Left renal pelvis (tissue), 4 donors: ENCODE data around the gene CTDP1. TPM values are rescaled to one million over a fixed set of nuclear protein-coding genes. Genes with fewer than 3 reads are reported as not detected.
"Not testable (repeated sequence)": the region's sequence is repeated elsewhere in the genome, so short reads cannot be mapped to it uniquely, and the experiment has no call there.

ENCODE experiments used
- DNase-seq, 4 donors: peaks; one replicate each; pipeline ENCODE4 v3.0.0-alpha.2; 2013; ENCODE audit warnings: low read depth in 4 of 4, low spot score in 3 of 4
- polyA plus RNA-seq, 4 donors: library from polyadenylated mRNA; unstranded; fragments of 120-200 nt; gene quantifications; one replicate each; pipeline ENCODE4 v1.2.1, GENCODE V29; 2013; ENCODE audit not compliant: insufficient read length in 4 of 4

The CTDP1 gene
- polyA plus RNA-seq, 4 donors, result 9.5 to 15.3 (median 11.7) TPM

DNA sequence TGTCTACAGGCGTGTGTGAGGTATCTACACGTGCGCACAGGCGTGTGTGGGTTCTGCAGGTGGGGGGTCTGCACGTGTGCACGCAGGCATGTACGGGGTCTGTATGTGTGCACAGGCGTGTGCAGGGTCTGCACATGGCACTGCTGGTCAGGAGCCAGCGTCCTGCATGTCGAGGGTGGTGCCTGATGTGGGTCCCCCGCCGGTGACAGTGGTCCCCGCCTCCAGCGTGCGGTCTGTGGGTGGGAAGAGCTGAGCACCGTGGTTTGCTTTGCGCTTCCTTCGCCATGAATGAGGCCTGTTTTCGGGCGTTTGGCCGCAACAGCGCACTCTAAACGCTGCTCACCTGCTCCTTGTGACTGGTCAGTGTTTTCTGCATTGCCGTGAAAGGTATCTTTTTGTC lies 57.2 kb downstream of the CTDP1 start:
- no peak for DNase-seq

DNA sequence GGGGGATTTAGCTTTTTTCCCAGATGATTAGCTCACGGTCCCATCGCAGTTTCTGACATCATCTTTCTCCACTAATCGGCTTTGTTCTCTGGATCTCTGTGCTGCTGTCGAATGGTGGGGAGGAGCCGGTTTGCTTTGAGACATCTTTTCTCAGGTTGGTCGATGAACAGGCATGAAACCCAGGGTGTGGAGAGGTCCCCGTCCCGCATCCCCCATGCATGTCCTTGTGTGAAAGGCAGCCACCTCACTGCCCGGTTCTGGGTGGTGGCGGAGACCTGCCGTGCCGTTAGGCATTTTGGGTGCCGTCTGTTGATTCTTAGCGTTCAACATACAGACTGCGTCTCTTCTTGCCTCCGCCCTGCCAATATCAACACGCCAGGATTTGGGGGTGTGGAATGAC lies 57.8 kb downstream of the CTDP1 start:
- DNase-seq, result no peak

DNA sequence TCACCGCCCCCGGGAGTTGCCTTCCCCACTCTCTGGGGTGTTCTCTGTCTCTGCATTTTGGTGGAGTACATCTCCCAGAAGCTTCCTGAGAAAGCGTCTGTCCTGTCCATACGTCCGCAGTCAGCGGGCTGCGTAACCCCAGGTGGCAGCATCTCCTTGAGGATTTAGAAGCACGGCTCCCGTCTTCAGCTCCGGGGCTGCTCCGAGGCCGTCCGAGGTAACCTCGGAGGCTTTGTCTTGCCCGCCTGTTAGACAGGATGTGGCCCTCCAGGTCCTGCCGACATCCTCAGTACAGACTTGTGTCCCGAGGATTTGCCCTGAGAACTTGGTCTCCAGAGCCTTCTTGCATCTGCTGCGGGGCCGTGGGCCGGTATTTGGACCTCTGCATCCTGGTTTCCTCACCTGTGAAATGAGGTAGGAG lies 58.4 kb downstream of the CTDP1 start:
- no peak for DNase-seq

DNA sequence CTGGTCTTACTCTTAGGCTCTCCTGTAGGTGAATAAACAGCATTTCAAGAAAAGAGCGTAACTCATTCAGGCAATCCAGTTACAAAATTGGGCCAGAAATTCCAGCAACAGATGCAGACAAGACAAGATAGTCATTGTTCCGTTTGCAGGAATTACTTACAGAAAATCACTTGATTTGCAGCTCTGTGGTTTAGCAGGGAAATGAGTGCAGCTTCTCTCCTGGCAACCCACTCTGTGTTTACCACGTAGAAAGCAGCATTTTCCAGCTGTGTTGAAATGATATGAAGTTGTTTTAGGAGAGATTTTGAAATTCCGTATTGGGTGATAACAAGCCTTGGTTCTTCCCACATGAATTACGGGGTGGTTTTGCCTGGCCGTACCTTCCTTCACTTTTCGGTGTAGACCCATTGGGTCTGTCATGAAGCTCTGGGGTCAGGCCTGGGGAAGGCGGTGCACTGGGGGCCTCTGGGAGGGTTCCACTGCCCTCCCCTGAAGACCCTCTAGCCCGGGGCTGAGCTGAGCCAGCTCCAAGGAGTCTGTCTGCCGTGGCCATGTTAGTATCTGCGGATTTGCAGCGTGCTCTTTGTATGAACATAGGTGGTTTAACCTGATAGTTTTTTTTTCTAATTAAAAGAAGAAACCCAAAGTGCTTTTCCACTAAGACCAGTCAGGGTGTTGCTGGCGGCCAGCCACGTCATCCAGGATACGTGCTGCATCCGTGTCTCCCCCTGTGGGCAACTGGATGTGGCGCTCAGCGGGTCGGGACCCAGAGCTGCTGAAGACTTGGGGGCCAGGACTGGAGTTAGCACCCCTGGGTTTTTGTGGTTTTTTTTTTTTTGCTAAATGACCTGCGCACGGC lies 59.2 kb downstream of the CTDP1 start:
- DNase-seq, result no peak

DNA sequence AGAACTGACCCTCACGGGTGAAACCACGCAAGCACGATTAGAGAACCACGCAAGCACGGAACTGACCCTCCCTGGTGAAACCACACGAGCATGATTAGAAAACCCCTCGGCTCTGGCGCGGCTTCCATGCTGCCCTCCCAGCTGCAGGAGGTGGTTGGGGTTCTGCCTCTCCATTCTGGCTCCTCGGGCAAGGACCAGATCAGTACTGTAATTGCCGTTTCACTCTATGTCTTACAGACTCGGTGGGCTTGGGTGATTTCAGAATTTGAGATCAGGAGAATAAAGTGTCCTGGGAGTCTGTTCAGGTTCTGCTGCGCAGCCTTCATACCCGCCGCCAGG lies 59.8 kb downstream of the CTDP1 start:
- DNase-seq, result no peak

DNA sequence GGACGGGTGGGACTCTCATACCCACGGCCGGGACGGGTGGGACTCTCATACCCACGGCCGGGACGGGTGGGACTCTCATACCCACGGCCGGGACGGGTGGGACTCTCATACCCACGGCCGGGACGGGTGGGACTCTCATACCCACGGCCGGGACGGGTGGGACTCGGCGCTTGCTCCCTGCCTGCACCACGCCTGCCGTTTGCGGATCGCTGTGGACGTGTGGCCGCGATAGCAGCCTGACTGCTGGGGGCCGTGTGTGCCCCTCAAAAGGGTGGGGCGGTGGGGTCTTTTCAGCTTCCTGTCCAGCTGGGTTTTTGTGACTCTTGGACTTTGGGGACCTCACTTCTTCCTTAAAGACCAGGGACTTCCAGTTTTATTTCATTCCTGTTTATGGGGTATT lies 60.4 kb downstream of the CTDP1 start:
- DNase-seq, result not testable (repeated sequence)

DNA sequence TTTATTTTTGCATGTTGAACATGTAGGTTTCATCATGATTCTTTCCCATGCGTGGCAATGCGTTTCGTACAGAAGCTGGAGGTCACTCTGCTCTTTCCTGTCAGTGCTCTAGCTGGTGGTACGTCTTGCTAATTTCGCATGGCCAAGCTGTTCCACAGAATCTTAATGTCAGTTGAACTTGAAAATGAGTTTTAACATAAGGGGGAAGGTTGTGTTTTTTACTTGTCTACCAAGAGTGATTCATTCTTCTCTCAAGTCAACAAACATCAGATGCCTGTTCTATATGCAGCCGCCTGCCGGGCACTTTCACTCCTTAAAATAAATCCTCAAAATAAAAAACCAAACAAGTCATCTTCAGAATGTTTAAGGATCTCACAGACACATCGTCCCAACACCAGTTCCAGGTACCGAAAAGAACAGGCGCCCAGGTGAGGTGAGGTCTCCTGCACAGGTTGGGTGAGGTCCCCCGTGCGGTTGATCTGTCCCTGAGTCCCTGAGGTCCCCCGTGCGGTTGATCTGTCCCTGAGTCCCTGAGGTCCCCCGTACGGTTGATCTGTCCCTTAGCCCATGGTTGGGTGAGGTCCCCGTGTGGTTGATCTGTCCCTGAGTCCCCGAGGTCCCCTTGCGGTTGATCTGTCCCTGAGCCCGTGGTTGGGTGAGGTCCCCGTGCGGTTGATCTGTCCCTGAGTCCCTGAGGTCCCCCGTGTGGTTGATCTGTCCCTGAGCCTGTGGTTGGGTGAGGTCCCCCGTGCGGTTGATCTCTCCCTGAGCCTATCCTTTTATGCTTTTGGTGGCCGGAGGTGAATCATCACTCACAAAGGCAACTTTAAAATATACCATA lies 61.1 kb downstream of the CTDP1 start:
- no peak for DNase-seq

DNA sequence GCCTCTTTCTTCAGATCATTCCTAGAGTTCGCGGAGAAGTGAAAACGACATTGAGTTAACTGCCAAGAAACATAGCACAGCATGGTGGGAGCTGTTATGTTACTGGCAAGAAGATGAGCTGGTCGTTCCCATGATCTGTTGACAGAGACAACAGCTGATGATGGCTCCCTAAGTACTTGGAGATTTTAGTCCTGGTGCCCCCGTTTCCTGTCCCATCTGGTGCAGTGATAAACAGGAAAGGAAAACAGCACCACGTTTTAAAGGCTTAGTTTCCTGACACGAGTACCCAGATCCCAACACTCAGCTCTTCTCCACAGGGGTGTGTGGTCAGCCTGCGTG lies 61.7 kb downstream of the CTDP1 start:
- DNase-seq, result no peak

DNA sequence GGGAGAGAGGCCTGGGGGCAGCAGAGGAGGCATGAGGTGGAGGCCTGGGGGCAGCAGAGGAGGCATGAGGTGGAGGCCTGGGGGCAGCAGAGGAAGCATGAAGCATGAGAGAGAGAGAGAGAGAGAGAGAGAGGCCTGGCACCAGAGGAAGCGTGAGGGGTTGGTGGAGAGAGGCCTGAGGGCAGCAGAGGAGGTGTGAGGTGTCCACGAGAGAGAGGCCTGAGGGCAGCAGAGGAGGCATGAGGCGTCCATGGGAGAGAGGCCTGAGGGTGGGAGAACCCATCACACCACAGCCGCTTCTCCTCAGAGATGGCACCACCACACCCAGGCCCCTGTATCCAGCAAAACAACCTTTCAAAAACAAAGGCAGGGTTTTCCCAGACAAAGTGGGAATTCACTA lies 62.5 kb downstream of the CTDP1 start:
- no peak for DNase-seq

DNA sequence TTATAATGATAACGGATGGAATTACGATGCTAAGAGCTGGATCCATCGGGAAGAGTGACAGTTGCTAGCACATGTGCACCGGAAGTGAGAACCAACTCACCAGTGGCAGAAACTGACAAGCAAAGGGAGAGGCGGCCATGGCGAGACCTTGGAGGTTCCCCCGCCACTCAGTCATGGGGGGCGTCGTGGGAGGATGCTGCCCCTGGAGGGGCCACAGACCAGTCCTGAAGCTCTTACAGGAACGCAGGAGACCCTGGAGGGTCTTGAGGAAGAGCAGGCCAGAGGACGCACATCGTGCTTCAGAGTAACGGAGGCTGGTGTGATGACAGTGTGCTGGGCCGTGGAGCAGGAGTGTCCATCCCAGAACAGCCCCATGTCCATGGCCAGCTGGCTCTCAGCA lies 65.0 kb downstream of the CTDP1 start:
- no peak for DNase-seq

DNA sequence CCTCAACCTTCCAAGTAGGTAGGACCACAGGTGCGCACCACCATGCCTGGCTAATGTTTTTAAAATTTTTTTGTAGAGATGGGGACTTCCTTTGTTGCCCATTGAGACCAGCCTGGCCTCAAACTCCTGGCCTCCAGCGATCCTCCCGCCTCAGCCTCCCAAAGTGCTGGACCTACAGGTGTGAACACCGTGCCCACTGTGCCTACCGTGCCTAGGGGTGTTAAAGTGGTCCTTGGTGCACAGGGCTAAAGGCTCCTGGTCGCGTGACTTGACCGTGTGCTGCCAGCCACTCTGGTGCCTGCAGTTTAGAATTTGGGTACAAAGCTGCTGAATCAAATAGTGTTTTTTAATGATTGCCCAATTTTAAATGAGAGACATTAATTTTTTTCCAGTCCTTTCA lies 67.1 kb downstream of the CTDP1 start:
- DNase-seq, result no peak

DNA sequence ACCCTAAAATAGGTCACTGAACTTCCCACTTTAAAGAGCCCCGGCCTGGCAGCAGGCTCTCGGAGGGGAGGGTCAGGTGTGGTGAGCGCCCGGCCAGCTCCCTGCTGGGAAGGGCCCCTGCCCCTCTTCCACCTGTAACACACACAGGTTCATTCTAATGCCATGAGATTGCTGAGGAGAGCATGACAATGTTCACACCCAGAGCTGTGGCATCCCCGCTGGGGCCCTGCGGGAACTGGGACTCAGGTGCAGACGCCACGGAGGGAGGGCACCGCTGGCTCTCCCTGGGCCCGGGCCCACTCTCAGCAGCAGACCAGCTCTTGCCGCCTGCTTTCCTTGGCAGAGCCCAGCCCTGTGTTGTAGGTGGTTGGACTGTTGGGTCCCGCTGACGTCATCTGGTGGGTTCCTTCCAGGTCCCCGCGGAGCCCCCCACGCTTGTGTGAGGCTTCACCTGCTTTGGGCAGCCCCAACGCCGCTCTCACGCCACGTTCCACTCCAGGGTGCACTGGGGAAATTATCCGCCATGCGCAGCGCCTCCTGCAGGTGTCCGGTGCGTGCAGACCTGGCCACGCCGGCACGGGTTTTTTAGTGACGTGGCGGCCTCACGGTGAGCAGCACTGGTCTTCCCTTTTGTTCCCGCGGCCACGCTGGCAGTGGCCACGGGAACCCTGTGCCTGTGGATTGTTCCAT lies 67.7 kb downstream of the CTDP1 start:
- DNase-seq, result no peak

DNA sequence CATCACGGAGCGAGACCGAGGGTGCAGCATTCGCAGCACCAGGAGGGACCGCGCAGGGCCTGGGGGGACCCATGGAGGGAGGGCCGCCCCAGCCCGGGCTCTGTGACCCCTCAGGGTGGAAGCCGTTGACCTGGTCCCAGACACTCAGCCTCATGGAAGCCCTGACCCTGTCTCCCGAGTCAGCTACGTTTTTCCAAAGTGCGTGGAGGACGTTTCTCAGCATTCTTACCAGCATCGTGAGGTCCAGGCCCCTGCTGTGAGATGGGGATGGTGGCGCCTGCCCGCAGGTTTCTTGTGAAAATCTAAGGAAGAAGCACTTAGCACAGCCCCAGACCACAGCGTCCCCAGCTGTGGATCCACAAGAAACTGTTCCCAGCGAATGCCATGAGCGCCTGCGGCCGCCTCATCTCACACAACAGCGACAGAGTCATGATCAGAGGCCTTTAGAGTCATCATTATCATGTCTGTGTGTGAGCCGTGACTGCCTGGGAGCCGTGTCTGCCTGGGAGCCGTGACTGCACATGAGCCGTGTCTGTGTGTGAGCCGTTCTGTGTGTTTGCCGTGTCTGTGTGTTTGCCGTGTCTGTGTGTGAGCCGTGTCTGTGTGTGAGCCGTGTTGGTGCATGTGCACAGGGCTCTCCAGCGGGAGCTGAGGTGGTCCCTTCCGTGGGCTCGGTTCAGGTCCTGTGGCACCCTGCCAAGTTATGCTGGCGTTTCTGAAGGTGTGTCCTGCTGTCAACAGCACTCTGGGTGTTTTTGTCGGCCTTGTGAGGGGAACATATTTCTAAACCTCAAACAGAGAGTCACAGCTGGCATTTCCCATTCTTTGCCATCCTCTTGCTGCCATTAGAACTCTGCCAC lies 68.9 kb downstream of the CTDP1 start:
- no peak for DNase-seq

DNA sequence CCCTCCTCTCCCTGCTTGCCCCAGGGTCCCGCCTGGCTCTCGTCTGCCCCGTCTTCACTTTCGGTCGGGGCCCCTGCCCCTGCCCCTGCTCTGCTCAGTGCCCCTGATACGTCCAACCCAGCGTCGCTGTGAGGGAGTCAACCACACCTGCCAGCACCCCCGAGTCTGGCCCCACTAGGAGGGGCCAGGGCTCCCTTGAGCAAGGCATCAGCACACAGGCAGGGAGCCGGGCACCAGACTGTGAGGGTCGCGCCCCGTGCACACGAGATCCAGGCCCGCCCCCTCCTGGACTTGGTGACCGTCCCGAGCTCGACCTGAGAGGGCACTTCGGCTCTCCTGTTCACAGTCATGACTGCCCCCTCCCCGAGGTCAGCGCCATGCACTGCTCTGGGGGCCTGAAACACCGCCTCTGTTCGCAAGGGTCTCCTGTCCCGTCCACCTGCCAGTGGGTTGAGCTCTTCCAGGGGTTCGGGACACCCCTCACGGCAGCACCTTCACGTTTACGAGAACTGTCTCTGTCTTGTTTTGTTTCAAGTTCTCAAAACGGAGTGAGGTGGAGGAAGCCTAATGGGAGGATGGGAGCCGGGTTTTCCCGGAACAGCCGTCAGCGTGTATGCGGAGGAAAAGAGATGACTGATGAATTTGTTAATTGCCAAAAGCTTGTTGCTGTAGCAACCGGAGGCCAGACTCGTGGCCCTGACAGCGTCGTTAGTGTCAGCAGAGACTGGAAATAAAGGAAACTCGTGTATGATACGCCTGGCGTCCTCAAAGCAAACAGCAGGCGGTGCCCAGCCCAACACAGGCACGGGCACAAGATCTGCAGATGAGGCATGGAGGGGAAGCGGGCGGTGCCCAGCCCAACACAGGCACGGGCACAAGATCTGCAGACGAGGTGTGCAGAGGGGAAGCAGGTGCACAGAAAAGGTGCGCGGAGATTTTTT lies 69.9 kb downstream of the CTDP1 start:
- DNase-seq, result peak in 2 of 4 donors; percentile 27 to 29

DNA sequence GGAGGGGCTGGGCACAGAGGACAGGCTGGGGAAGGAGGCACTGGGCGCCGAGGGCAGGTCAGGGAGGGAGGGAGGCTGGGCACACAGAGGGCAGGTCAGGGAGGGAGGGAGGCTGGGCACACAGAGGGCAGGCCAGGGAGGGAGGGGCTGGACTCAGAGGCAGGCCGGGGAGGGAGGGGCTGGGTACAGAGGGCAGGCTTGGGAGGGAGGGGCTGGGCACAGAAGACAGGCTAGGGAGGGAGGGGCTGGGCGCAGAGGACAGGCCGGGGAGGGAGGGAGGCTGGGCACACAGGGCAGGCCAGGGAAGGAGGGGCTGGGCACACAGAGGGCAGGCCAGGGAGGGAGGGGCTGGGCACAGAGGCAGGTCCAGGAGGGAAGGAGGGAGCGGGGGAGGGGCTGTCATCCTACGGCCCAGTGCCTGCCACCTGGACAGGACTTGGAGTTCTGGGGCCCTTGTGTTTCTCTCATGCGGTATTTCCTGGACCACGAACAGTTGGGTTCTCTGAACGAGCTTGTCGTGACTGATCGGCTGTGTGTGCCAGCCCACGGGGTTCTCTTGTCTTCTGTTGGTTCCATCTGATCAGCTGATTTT lies 71.5 kb downstream of the CTDP1 start:
- DNase-seq, result no peak

DNA sequence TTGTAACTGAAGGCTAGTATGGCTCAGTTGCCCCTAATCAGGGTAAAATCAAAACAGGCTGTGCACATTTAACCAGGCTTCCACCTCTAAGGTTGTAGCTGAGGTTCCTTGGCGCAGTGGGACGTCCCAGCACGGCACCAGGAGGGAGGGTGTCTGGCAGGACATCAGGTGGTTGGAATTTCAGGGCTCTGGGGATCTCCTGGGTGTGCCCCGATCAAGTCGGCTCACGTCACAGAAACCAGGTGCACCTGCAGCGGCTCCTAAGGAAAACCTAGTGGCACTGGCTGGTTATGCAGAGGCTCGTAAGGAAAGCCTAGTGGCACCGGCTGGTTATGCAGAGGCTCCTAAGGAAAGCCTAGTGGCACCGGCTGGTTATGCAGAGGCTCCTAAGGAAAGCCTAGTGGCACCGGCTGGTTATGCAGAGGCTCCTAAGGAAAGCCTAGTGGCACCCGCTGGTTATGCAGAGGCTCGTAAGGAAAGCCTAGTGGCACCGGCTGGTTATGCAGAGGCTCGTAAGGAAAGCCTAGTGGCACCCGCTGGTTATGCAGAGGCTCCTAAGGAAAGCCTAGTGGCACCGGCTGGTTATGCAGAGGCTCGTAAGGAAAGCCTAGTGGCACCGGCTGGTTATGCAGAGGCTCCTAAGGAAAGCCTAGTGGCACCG lies 72.4 kb downstream of the CTDP1 start:
- DNase-seq, result not testable (repeated sequence)

DNA sequence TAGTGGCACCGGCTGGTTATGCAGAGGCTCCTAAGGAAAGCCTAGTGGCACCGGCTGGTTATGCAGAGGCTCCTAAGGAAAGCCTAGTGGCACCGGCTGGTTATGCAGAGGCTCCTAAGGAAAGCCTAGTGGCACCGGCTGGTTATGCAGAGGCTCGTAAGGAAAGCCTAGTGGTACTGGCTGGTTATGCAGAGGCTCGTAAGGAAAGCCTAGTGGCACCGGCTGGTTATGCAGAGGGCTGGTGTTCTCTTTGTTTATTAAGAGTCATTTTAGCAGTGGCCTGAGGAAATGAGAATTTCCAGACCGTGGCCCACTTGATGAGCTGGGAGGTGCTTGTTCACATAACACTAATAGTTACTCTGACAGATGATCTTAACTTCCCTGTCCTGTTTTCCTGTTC lies 73.3 kb downstream of the CTDP1 start:
- DNase-seq, result not testable (repeated sequence)

DNA sequence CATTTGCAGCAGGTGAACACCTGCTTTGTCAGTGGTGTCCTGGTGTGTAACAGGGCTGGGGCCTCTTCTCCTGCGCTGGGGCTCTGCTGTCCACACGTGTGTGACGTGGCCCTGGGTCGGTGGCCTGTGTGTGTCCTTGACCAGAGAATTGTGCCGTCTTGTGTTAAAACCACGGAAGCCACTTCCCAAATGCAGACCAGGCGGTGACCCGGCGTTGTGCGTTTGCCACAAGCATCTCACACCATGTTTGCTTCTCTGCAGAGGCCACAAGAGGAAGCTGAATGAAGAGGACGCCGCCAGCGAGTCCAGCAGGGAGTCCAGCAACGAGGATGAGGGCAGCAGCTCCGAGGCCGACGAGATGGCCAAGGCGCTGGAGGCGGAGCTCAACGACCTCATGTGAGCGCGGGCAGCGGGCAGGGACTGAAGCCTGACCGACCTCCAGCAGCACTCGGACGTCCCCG lies 73.8 kb downstream of the CTDP1 start:
- no peak for DNase-seq
